Fibroblast of upper back skin (primary cell): ENCODE measurements around the gene LRGUK.
"Not testable (repeated sequence)": the region's sequence is repeated elsewhere in the genome, so short reads cannot be mapped to it uniquely, and the experiment has no call there.

ENCODE experiments used
- DNase-seq: peaks from one replicate; pipeline ENCODE4 v3.0.0-alpha.2; 2013

LRGUK gene

DNA sequence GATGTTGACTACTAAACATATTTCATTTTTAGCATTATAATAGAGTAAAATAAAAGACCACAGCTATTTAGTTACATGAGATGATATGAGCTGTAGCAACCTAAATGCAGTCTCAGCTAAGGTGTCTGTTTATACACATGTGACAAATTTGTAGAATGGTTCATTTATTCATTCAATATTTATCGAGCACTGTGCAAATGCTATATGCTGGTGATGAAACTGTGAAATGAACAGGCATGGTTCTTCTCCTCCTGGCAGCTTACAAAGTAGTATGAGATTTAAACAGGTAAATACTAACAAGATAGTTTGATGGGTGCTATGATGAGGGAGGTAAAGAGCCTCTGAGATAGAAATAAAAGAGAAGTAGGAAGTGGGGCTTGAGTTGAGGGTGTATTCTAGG is 60.8 kb downstream of the LRGUK start:
- DNase-seq: no peak

DNA sequence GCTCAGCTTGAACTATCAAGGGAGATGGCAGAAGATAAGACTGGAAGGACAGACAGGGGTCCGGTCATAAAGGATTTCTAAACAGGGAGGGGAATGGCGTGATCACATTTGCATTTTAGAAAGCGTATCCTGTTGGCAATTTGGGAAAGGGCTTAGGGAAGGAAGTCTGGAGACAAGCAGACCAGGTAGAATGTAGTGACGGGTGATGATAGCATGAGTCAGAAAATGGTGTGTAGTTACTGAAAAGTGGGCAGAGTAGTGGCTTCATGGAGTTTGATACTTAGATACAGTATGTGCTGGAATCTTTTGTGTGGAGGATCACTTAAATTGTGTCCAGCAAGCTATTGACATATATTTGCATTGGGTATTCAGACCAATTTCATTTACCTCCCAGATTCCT is 61.2 kb downstream of the LRGUK start:
- DNase-seq: no peak

DNA sequence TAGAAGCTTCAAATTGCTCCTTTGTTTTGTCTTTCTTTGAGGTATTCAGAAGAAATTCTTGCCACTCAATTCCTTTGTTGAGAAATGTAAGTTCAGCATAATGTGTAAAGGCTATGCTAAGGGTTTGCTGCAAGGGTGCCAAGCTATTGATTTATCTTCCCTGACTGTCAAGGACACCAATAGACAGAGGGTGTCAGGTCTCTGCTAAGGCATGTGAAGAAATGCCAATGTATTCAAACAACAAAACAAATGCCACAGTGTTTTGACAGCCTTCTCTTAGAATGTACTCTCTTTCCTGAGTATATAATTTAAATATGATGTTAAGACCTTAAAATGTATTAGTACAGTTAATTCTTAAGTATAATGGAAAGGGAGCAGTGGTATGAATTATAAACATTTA is 62.4 kb downstream of the LRGUK start:
- no peak for DNase-seq

DNA sequence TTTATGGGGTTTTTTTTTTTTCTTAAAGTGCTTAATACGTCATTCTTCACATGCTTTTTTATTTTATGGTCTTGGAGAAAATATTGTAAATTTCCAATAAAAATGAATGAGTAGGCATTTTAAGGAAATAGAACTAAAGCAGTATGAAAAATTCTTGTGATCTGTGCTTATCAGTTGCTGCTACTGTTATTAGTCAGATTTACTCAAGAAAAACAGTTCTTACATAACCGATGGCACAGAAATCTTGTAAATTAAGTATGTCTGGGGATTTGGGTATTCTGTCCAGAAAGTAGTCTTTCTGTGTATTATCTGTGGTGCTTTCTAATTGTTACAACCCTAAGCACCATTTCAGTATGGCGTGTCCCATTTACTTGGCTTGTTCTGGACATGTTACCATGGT is 64.7 kb downstream of the LRGUK start:
- no peak for DNase-seq

DNA sequence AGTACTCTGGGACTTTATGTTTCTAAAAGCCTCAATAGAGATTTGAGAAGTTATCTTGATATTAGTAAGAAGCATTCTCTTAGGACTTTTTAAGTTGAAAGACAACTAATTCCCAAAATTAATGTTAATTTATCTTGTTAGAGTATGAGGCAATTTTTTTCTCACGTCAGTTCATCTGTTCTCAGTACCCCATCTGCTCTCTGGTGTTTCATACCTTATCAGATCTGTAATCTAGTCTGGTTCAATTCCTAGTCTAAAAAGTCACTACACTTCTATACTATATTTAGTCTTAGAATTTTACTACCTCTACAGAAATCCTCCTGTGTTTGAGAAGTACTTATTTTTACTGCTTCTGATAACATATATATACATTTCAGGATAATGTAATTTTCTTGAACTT is 66.1 kb downstream of the LRGUK start:
- no peak for DNase-seq

DNA sequence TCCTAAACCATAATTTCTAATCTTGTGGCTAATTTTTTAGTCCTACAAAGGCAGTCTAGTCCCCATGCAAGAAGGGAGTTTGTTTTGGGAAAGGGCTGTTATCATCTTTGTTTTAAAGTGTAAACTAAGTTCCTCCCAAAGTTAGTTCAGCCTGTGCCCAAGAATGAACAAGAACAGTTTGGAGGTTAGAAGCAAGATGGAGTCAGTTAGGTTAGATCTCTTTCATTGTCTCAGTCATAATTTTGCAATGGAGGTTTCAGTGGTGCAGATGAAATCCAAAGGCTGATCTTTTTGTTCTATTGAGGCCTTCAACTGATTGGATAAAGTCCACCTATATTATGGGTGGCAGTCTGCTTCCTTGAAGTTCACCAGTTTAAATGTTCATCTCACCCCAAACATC is 68.1 kb downstream of the LRGUK start:
- no peak for DNase-seq

DNA sequence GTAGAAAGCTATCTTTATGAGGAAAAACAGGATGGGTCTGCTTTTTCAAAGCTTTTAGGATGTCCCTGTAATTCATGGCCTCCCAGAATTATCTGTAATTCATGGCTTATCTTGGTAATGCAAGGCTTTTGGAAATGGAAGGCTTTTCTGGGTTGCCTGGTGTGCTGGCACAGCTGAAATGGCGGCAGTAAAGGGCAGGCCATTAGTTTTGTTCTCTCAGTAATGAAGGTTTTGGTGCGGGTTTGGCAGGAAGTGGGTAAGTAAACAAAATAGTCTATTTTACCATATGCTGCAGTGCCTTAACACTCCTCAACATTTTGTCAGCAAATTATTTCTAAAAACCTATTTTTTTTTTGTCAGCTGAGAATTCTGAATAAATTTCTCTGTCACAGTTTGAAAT is 69.3 kb downstream of the LRGUK start:
- no peak for DNase-seq

DNA sequence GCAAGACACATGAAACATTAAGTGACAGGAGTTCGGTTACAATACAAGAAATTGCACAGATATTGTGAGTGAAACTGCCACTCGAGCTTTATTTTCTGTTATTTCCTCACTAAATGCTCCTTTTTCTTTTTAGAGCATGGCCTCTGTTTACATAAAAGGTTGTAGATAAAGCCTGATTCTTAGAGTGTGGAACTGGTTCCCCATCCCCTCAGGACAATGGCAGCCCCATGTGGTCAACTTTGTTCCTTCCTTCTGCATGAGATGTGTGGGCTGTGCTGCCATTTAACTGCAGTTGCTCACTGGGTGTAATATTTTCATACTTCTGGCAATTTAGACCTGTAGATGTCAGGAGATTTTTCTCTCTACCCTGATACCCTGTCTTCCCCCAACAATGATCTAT is 70.2 kb downstream of the LRGUK start:
- DNase-seq: no peak

DNA sequence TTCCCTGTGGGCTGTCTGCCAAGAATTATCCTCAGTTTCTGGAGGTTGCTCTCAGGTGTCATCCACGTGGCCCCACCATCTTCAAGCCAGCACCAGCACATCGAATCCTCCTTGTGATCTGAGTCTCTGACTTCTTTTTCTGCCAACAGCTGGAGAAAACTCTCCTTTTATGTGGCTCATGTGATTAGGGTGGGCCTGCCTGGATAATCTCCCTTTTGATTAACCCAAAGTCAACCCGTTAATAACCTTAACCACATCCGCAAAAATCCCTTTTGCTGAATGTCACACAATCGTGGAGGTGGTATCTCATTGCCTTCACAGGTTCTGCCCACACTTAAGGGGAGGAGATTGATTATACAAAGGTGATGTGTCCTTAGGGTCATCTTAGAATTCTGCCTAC is 73.8 kb downstream of the LRGUK start:
- no peak for DNase-seq

DNA sequence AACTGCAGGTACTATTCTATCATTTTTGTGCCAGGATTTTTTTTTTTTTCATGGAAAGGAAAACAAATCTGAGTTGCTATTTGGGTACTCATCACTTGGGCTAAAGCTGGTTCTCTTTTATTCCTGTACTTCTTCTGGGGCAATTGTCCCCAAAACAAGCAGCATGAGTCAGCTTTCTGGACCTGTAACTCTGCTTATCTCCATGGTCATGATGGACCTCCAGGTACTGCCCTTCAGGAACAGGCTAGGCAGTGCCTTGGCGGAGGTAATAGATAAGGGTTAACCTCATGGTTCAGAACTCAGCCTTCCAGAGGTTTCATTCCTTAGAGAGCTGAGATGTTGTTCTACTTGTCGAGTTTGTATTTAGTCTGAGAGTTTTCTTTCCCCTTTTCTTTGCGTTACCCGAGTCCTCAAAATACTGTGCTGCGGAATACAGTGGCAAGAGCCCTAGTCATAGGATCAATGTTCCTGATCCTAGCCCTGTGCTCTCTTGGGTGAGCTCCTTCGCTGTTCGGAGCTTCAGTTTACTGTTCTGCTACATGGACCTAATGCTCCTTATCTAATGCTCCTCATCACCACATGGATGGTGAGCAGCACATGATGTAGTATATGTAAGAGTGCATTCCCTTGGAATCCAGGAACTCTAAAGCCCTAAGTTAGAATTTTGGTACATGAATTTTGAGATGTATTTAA is 74.6 kb downstream of the LRGUK start:
- DNase-seq: no peak

DNA sequence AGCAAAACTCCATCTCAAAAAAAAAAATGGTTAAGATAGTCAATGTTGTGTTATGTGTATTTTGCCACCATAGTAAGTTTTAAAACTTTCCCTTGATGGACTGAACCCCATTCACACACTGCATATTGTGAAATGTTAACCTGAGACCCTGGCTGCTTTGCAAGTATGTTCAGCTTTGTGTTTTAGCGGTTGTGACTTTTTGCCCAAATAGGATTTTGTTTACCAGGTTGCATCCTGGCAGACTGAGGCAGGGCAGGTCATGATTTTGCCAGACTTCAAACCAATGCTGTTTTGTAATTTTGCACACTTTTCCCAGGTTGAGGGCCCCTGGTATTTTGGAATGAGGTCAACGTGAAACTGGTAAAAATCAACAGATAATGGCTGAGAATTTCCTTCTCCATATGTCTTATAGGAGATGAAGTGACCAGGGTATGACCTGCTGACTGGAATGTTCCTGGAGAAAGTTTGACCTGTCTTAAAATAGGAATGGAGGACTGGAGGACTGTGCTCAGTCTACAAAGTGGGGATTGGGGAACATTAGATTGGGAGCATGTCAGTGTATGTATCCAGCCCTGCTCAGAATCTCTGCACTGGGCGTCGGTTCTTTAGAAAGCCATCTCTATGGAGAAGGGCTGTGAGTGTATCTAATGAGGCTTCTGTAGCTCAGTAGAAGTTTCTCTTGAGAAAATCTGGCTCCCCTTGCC is 76.2 kb downstream of the LRGUK start:
- no peak for DNase-seq

DNA sequence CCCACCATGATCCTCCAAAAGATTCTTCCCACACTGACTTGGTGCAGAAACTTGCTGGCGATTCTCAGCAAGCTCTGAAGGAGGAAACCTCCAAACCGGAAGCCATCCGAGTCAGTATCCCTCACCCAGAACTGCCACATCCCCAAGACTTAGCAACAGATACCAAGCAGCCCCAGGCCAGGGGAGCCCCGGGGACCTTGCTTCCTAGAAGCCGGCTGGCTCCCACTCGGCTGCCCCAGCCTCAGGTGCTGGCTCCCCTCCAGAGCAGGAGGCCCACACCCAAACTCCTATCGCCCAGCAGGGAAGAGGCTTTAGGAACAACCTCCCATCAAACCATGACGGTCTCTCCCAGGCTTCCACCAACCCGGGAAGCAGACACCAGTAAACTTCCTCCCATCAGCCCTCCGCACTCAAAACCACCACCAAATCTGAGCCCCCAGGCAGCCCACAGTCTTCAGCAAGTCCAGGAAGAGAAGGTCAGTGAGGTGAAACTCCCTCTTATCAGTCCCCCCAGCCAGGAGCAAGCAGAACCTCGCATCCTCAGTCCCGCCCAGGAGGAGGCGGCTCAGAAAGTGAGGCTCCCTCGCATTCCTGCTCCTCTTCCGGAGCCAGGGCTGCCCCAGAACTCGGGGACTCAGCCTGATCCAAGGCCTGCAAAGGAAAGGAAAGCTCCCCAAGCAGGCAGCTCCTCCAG is 82.3 kb downstream of the LRGUK start:
- DNase-seq: no peak

DNA sequence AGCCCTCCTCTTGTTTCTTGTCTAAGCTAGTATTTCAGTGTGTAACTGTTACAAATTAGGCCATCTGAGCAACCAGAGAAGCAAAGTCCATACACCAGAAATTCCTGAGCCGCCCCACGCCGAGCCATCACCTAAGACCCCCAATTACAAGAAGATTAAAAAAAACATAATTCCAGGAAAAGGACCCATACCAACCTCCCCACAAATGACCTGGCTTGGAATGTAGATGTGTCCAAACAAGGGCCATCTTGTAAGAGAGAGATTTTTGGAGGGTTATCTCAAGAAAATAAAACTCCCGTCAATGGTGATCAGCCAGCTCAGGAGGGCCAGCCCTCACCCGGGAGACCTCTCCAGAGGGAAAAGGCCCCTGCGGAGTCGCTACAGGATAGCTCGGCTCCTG is 83.1 kb downstream of the LRGUK start:
- no peak for DNase-seq

DNA sequence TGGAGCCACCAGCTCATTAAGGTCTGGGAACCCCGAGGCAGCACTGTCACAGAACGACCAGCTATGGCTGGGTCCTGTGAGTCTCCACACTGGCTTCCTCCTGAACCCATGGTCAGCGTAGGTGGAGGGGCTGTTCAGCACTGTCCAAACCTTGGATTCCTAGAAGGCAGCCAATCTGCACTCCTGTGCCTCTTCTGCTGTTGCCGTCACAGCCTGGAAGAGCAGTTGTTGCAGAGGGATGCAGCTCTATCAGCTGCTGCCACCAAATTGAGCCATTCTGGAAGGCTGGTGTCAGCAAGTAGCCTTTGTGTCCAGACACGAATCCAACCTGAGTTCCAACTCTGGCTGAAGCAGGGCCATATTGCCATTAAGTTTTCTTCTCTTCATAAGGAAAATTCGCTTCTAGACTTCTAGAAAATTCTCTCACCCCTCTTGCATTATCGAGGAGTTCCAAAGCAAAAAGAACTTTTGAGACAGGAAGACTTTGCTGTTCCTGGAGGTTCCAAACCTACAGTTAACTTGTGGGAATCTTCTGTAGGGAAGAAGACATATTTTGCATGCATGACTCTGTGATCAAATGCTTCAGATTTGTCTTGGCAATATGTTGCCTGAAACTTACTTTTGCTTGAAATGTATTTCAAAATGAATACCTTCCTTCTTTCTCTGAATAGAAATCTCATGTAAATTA is 84.0 kb downstream of the LRGUK start:
- no peak for DNase-seq

DNA sequence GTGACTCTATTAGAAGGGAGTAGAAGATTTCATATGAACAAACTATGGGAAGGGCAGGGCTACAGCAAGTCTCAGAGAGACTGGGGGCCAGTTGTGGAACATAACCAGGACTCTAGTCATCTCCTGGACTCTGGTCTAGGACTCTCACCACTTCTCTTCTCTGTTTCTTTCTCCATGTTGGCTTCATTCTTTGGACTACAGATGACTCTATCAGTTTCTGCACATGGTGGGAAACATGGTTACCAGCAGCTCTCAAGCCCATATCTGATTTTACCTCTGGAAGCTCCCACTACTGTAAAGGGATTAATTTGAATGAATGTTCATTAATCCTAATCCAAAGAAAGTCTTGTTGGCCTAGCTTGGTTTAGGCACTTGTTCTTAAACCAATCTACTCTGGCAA is 84.7 kb downstream of the LRGUK start:
- no peak for DNase-seq

DNA sequence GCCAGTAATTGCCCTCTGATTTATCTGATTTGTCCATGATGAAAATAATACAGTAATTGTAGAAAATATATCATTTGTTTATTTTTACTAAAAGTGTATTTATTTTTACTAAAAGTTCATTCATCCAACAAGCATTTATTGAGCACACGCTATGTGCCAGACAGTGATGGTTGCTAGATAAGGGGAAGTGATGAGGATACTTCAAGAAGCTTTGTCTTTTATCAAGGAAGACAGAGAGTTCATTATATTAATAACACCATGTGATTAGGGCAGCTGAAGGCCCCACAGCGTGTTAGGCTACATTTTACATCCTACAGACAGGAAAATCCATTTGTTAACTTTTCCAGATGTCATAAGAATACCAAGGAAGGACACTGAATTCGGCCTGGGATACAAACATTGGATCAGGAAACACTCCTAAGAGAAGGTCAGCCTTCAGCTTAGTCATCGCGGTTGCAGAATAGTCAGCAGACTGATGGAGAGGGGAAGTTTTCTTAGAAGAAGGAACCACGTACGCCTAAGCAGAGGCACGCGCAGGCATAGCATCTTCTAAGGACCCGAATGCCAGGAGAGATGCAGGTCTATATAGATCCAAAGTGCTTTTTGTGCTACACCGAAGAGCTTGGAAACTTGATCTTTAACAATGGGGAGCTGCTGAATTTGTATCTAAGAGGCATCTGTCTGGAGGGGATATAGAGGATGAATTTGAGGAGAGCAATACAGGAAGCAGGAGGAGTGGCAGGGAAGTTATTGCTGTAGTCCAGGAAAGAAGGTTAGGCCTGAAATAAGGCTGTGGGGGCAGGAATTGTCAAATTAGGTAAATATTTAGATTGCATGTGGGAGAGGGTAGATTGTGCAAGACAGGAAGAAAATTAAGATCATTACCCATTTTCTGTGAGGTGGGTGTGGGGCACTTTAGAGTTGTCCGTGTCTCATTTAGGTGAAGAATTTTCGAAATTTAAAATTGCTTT is 85.7 kb downstream of the LRGUK start:
- DNase-seq: peak; percentile 5

DNA sequence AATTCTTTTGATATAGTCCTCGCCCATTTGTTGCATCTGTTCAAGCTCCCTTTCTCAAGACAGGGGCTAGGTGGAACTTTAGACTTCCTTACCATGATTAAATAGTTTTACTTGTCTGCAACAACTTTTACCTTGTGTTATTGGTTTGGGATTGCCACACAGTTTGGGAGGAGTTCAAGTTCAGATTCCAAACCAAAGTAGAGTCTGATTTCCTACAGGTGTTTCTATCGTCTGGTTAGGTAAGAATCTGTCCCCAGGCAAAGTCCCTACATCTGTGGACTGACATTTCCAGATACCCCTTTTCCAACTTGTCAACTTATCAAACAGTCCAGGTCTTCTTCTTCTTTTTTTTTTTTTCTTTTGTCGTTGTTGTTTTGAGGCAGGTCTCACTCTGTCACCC is 93.1 kb downstream of the LRGUK start:
- no peak for DNase-seq

DNA sequence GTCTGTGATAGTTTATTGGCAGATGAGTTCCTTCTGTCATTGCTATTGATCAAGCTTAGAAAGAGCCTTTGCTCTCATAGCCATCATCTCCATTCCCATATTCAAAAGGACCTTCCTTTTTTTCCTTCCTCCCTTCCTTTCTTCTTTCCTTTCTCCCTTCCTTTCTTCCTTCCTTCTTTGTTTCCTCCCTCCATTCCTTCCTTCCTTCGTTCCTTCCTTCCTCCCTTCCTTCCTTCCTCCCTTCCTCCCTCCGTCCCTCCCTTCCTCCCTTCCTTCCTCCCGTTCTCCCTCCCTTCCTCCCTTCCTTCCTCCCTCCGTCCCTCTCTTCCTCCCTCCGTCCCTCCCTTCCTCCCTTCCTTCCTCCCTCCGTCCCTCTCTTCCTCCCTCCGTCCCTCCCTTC is 104.2 kb downstream of the LRGUK start:
- DNase-seq: not testable (repeated sequence)

DNA sequence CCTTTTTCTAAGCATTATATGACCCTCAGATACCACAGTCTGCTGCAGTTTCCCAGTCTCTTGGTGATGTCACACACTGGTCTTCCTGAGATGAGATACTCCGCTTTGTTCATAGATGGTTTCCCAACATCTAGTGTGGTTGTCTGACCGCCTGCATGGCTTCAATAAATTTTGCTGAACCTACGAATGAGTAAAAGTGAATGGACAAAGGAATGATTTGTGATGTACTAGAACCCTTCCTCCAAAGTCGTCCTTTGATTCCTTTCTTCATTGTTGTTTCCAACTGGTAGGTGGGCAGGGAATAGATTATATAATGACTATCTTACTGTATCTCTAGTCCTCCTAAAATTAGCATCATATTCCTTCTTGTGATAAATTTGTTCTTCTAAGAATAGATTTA is 107.1 kb downstream of the LRGUK start:
- no peak for DNase-seq

DNA sequence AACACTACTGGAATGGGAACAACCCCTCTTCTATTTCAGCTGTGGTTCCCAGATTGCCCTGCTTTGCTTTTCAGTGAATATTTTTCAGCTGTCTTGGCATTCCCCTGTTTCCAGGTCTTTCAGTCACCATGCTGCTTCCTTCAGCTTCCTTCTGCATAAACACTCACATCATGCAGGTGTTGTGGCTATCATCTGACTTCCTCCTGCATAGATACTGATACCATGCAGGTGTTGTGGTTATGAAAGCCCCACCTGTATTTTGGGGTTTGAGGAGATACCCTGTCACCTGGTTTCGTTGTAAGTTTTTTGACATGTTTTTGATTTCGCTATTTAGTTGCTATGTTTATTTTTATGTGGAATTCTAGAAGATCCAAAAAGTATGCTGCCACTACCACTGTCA is 118.1 kb downstream of the LRGUK start:
- DNase-seq: no peak

DNA sequence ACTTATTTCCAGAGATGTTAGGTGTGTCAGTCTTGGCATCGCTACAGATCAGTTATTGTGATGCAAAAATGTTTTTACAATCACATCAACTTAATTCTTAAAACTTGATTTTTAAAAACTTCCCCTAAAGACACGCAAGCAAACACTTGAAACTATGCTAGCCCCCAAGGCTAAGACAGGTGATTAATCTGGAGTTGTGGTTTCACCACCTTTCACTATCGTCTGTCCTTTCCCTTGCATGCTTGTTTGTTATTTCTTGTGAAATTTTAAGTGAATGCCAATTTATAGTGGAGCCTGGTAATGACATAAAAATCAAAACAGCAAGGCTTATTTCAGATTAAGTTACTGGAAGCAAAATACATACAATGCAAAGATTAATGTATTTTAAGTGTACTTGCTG is 119.2 kb downstream of the LRGUK start:
- DNase-seq: no peak

DNA sequence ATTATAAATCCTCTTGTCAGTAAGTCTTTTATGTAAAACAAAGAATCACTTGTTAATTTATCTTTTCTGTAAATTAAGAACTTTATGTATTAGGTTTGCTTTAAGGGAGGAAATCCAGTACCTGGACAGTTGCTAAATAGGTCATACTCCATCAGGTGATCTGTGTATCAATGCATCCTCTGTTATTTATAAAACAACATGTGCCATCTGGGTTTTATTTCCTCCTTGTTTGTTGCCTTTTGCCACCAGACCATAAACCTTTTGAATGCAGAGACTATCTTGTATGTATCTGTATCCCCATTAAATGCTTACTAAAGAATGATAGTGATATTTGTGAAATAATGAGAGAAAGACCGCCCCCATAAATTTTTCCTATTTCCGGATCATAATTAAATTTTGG is 119.6 kb downstream of the LRGUK start:
- no peak for DNase-seq

DNA sequence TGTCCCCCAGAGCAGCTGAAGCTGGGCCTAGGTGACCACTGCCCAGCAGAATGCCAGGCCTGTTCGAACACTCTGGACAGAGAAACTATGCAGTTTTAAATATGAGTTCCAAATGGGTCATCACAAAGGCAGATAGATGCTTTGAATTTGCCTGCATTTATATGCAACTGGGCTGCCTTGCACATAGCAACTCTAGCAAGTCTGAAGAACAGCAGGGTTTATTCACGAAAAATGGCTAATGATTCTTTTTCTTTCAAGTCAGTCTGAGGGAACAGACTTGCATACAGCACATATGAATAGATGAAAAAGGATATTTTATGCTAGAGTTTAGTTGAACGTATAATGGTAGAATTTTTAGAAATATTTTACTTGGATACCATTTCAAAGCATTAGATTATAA is 121.1 kb downstream of the LRGUK start:
- DNase-seq: no peak
